ENCODE data around the gene RARS1.

The RARS1 gene

DNA sequence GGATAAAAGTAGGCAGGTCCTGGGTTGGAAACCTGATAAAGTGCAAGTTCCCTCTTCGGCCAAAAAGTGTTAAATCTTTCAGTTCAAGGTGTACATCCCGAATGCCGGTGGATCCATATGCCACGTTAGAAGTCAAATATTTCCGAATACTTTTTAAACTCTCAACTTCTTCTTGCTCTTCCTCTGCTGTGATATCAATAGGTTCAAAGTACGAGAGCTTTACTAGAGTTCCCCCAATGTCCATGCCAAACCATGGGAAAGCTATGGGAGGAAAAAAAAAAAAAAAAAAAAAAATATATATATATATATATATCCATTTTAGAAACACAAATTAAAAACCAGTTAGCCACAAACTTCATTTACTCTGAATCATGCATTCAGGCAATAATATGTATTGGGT, 82.5 kb downstream of the RARS1 start:
- FAIRE-seq, result no peak

Data from TTC549 (cell line).